Measurements from ENCODE around the gene ARHGAP8. TPM values are rescaled to one million over a fixed set of nuclear protein-coding genes. Genes with fewer than 3 reads are reported as not detected.

The ARHGAP8 gene
- total RNA-seq, 1 experiment from 2014 or later: 24.8 TPM

GRCh38 chr22:44718418-44718817, 34.0 kb upstream of the ARHGAP8 start:
- Histone ChIP-seq H3K4me3 (ENCODE audit: insufficient read depth, low read depth, low read length) (no peak overlapping the region), H3K27me3 (ENCODE audit: control insufficient read depth, insufficient read depth, low read length) (no peaks in the 10 kb centered on the region), H3K36me3 (replicated peaks; ENCODE audit: control insufficient read depth, insufficient read depth, low read length) (no peaks in the 10 kb centered on the region)
- no peak for DNase-seq

DNA sequence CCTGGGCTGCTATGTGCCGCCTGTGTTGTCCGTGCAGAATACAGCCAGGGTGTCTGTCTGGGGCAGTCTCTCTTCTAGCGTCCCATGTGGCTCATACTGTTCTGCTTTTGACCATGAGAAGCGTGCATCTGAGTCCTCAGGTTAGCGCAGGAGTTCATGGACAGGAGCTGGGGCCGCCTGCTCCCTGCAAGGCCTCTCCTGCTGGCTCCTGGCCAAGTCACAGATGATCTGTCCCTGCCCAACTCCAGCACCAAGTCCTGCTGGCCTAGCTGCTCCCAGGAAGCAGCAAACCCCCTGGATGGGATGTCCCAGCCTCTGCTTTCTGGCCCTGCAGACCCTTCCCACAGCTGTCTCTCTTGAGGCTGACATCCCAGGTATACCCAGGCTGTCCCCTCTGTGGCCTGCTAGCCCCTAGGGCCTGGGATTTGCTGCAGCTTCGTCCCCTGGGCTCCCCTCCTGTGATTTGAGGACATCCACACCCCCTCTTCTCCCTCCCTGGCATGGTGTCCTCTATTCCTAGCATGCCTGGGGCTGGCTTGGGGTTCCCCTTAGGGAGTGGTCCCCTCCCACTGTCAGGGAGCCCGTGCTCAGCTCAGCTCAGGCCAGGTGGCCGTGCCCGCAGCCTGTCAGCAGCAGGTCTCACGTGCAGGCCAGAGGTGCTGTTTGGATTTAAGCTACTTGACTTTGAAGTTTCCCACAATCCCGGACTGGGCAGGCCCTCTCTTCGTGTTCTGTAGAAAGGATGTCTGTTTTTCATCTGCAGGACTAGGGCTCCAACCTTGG, 32.6 kb upstream of the ARHGAP8 start:
- H3K4me3 ChIP-seq (ENCODE audit: insufficient read depth, low read depth, low read length): no peak overlapping the region
- no peaks in the 10 kb centered on the region for H3K27me3 ChIP-seq (ENCODE audit: control insufficient read depth, insufficient read depth, low read length)
- no peaks in the 10 kb centered on the region; the same call in 1 of the 2 replicates for H3K36me3 ChIP-seq (replicated peaks; ENCODE audit: control insufficient read depth, insufficient read depth, low read length)
- DNase-seq: no peak

DNA sequence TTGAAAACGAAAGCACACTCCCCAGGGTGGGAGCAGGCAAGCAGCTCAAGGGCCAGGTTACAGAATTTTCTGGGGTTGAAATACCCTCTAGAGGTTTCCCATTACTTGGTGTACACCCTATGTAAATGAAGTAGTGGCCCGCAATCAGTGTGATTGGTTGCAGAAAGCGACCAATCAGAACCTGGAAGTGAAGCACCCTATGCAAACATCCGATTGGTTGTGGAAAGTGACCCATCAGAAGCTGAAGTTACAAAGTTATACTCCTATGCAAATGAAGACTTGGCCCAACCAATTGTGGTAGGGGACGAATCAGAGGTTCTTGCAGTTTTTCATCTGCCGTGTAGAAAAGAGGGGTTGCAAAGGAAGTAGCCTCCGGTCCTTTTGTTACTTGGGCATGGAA, 31.2 kb upstream of the ARHGAP8 start:
- Histone ChIP-seq H3K36me3 (replicated peaks; ENCODE audit: control insufficient read depth, insufficient read depth, low read length) (no peaks in the 10 kb centered on the region; the same call in 1 of the 2 replicates), H3K27me3 (ENCODE audit: control insufficient read depth, insufficient read depth, low read length) (no peaks in the 10 kb centered on the region), H3K4me3 (ENCODE audit: insufficient read depth, low read depth, low read length) (no peak overlapping the region)
- peak; percentile 82 for DNase-seq

- DNase-seq: no peak
- Histone ChIP-seq H3K27me3 (ENCODE audit: control insufficient read depth, insufficient read depth, low read length) (no peaks in the 10 kb centered on the region), H3K4me3 (ENCODE audit: insufficient read depth, low read depth, low read length) (no peak overlapping the region), H3K36me3 (replicated peaks; ENCODE audit: control insufficient read depth, insufficient read depth, low read length) (no peaks in the 10 kb centered on the region; the same call in 1 of the 2 replicates)
These were observed 29.8 kb upstream of the ARHGAP8 start for GRCh38 chr22:44722611-44723010.

- Histone ChIP-seq H3K27me3 (ENCODE audit: control insufficient read depth, insufficient read depth, low read length) (no peaks in the 10 kb centered on the region), H3K36me3 (replicated peaks; ENCODE audit: control insufficient read depth, insufficient read depth, low read length) (no peaks in the 10 kb centered on the region; the same call in 1 of the 2 replicates), H3K4me3 (ENCODE audit: insufficient read depth, low read depth, low read length) (no peak overlapping the region)
- DNase-seq: no peak
These were observed 28.6 kb upstream of the ARHGAP8 start for GRCh38 chr22:44723801-44724200.

- Histone ChIP-seq H3K27me3 (ENCODE audit: control insufficient read depth, insufficient read depth, low read length) (no peaks in the 10 kb centered on the region), H3K36me3 (replicated peaks; ENCODE audit: control insufficient read depth, insufficient read depth, low read length) (no peaks in the 10 kb centered on the region; the same call in 1 of the 2 replicates), H3K4me3 (ENCODE audit: insufficient read depth, low read depth, low read length) (no peak overlapping the region)
- DNase-seq: no peak
These were observed 28.0 kb upstream of the ARHGAP8 start for GRCh38 chr22:44724416-44724815.

DNA sequence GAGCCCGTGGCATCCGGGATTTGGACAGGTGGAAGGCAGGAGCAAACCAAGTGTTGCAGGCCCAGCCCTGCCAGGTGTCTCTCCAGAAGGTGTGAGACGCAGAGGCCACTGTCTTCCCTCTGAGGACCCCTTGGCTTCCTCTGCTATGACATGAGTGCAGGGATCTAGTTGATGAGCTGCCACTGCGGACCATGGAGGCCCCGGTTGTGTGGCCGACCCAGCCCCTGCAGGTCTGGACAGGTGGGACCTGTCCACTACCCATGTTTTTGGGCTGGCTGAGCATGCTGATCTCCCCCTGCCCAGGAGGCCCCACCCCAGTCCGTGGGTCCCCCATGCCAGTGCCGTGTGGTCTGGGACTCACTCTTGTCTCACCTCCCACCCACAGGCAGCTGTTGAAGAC, 27.5 kb upstream of the ARHGAP8 start:
- Histone ChIP-seq H3K27me3 (ENCODE audit: control insufficient read depth, insufficient read depth, low read length) (no peaks in the 10 kb centered on the region), H3K36me3 (replicated peaks; ENCODE audit: control insufficient read depth, insufficient read depth, low read length) (no peaks in the 10 kb centered on the region; the same call in 1 of the 2 replicates), H3K4me3 (ENCODE audit: insufficient read depth, low read depth, low read length) (no peak overlapping the region)
- DNase-seq: no peak

GRCh38 chr22:44726439-44726838, 25.9 kb upstream of the ARHGAP8 start:
- DNase-seq: no peak
- Histone ChIP-seq H3K4me3 (ENCODE audit: insufficient read depth, low read depth, low read length) (no peak overlapping the region), H3K36me3 (replicated peaks; ENCODE audit: control insufficient read depth, insufficient read depth, low read length) (no peaks in the 10 kb centered on the region; the same call in 1 of the 2 replicates), H3K27me3 (ENCODE audit: control insufficient read depth, insufficient read depth, low read length) (no peaks in the 10 kb centered on the region)

DNA sequence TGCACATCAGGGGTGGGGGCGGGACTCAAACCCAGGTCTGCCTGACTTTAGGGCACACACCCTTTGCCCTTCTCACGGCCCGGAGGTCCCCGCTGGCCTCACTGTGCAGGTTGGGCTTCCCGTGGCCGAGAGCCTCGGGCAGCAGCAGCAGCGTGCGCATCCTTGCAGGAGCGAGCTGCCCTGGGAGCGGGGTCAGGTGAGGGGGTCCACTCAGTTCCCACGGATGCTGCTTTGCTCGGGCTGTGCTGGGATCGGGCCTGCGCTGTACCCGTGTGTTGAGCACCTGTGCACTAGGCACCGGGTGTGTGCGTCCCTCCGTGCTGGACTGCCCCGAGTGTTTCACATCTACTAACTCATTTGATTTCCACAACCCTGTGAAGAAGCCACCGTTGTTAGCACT, 25.2 kb upstream of the ARHGAP8 start:
- no peak for DNase-seq
- Histone ChIP-seq H3K36me3 (replicated peaks; ENCODE audit: control insufficient read depth, insufficient read depth, low read length) (no peaks in the 10 kb centered on the region; the same call in 1 of the 2 replicates), H3K4me3 (ENCODE audit: insufficient read depth, low read depth, low read length) (no peak overlapping the region), H3K27me3 (ENCODE audit: control insufficient read depth, insufficient read depth, low read length) (no peaks in the 10 kb centered on the region)

DNA sequence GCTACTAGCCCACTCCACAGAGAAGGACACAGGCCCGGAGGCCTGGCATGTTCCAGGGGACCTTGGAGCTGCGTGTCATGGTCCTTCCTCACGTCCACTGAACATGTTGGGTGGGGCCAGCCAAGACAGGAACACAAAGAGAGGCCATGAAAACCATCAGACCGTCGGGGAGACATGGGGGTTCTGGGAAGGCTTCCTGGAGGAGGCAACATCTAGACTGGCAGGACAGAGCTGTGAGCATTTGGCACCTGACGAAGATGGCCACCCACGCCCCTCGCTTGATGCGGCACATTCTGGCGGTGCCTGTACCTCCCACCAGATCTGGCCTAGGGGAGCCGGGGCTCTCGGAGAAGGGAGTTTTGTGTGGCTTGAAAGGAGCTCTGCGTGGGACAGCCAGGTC, 24.7 kb upstream of the ARHGAP8 start:
- no peak for DNase-seq
- Histone ChIP-seq H3K4me3 (ENCODE audit: insufficient read depth, low read depth, low read length) (no peak overlapping the region), H3K27me3 (ENCODE audit: control insufficient read depth, insufficient read depth, low read length) (no peaks in the 10 kb centered on the region), H3K36me3 (replicated peaks; ENCODE audit: control insufficient read depth, insufficient read depth, low read length) (no peaks in the 10 kb centered on the region; the same call in 1 of the 2 replicates)

DNA sequence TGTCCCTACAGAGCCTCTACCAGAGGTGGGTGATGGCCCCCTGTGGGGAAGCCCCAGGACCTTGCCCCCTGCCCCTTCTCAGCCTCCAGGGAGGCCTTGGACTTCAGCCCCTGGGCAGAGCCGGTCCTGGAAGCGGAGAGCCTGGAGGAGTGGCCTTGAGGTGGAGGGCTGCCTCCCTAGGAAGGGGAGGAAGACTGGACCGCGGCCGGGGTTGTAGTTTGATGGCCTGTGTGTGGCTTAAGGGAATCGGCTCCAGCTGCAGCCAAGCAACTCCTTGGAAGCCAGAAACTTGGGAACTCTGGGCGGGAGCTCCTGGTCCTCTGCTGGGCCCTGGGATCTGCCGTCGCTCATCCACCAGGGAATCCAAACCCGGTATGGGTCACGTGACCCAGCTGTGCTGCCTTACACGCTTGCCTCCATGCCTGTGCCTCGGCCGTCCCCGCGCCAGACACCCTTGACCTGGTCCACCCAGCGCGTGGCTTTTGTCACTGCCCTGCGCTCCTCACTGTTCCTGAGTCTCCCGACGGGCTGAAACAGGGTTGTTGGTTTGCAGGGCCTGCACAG, 23.5 kb upstream of the ARHGAP8 start:
- H3K27me3 ChIP-seq (ENCODE audit: control insufficient read depth, insufficient read depth, low read length): no peaks in the 10 kb centered on the region
- no peak overlapping the region for H3K4me3 ChIP-seq (ENCODE audit: insufficient read depth, low read depth, low read length)
- no peak for DNase-seq
- H3K36me3 ChIP-seq (replicated peaks; ENCODE audit: control insufficient read depth, insufficient read depth, low read length): no peaks in the 10 kb centered on the region

DNA sequence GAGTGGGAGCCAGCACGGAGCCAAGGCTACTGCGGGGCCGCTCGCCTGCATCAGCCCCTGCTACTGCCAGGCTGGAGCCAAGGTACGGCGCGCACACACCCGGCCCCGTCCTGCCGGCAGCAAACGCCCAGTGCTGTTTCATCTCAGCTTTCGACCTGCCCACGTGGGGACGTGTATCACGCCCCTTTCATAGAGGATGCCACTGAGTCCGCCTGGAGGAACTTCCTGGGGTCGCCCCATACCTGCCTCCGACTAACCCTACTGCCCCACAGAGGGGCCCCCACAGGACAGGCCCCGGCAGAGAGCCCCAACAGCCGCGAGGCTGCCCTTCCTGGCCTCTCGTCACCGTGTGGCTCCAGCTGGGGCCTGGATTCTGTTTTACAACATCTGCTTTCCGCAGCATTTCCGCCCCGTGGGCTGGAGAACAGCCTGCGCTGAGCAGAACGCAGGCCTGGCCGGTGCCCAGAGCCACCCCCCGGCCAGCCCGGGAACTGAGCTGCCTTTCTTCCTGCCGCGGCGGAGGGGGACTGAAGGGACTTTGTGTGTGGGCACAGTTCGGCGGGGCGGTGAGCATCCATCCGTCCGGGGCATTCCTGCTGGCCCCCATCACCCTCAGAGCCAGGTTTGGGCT, 22.9 kb upstream of the ARHGAP8 start:
- no peaks in the 10 kb centered on the region for H3K27me3 ChIP-seq (ENCODE audit: control insufficient read depth, insufficient read depth, low read length)
- H3K36me3 ChIP-seq (replicated peaks; ENCODE audit: control insufficient read depth, insufficient read depth, low read length): no peaks in the 10 kb centered on the region
- H3K4me3 ChIP-seq (ENCODE audit: insufficient read depth, low read depth, low read length): no peak overlapping the region
- peak; percentile 55 for DNase-seq

- Histone ChIP-seq H3K4me3 (ENCODE audit: insufficient read depth, low read depth, low read length) (no peak overlapping the region), H3K27me3 (ENCODE audit: control insufficient read depth, insufficient read depth, low read length) (no peaks in the 10 kb centered on the region), H3K36me3 (replicated peaks; ENCODE audit: control insufficient read depth, insufficient read depth, low read length) (no peaks in the 10 kb centered on the region)
- no peak for DNase-seq
These were observed 22.4 kb upstream of the ARHGAP8 start for GRCh38 chr22:44730022-44730393.

DNA sequence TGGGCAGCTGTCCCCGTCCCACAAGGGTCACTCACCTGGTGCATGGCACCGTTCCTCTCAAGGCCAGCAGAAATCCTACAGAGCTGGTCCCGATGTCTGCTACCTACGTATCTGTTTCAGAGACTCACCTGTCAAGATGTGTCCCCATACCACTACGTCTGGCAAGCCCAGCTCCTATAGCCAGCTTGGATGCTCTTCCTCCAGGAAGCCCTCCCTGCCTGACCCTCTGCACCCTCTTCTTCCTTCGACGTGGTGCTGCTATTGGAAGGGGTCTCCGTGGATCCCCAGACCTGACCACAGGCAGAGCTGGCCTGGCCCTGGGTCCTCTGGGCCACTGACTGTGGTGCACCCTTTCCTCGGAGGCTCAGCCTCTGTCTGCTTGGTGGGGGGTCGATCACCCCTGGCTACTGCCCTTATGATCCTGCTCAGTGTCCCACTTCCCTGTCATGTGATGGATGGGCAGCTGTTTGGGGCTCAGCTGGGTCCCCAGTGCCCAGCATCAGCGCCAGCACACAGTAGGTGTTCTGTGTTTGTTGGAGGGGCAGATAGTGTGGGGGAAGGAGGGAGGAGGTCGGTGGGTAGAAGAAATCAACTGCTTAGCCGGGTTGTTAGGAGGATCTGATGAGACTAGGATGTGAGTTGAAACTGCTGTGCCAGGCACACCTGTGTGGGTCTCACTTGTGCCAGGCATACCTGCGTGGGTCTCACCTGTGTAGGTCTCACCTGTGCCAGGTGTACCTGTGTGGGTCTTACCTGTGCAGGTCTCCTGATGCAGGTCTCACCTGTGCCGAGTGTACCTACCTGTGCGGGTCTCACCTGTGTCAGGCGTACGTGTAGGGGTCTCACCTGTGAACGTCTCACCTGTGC, 21.7 kb upstream of the ARHGAP8 start:
- H3K27me3 ChIP-seq (ENCODE audit: control insufficient read depth, insufficient read depth, low read length): no peaks in the 10 kb centered on the region
- DNase-seq: no peak
- no peak overlapping the region for H3K4me3 ChIP-seq (ENCODE audit: insufficient read depth, low read depth, low read length)
- H3K36me3 ChIP-seq (replicated peaks; ENCODE audit: control insufficient read depth, insufficient read depth, low read length): no peaks in the 10 kb centered on the region
